GM19099 (cell line): Measurements from ENCODE around the gene ATF7.

Source experiments
- POLR2A ChIP-seq: IDR thresholded peaks from 3 replicates; pipeline ENCODE4 v1.6.1; 2011; ENCODE audit warnings: low read depth; ENCODE audit not compliant: insufficient read length; ENCODE audit errors: extremely low read depth

ATF7 gene

GRCh38 chr12:53625946-53626701 is at the start of gene ATF7:
TSS of gene ATF7 (minus strand) at chr12:53626382. CDS start at chr12:53601000, 25,382 bp downstream.
- TF ChIP-seq POLR2A: peak; percentile 83

- no peak for TF ChIP-seq POLR2A
Measured at GRCh38 chr12:53674977-53675700, 49.0 kb upstream of the ATF7 start.

DNA sequence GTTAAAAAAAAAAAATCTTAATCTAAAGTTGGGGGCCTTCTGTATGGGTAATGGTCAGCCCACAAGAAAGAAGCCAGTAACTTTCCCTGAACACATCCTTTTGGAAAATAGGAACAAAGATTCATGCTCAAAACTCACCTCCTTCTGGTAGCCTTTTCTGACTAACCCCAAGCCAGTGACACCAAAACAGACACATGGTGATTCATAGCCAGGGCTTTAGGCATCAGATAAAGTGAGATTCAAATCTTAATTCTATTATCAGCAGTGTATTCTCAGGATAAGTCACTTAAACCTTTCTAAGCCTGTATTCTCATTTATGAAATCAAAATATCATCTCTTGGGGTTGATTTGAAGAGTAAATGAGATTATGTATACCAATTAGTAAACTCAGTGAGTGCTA is 44.8 kb upstream of the ATF7 start:
- no peak for TF ChIP-seq POLR2A

GRCh38 chr12:53670308-53670707 is 44.1 kb upstream of the ATF7 start:
- TF ChIP-seq POLR2A: no peak

- no peak for TF ChIP-seq POLR2A
Measured at GRCh38 chr12:53667080-53667479, 40.9 kb upstream of the ATF7 start.

GRCh38 chr12:53664936-53665335 is 38.8 kb upstream of the ATF7 start:
- no peak for TF ChIP-seq POLR2A

DNA sequence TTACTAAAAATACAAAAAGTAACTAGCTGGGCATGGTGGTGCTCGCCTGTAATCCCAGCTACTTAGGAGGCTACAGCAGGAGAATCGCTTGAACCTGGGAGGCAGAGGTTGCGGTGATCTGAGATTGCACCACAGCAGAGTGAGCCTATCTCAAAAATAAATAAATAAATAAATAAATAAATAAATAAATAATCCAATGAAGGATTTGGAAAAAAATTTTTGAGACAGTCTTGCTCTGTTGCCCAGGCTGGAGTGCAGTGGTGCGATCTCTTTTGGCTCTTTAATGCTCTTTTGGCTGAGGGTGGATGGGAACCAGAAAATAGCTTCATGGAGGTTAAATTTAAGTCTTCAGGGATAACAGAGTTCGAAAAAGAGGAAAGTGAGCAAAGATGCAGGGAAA is 38.0 kb upstream of the ATF7 start:
- no peak for TF ChIP-seq POLR2A

DNA sequence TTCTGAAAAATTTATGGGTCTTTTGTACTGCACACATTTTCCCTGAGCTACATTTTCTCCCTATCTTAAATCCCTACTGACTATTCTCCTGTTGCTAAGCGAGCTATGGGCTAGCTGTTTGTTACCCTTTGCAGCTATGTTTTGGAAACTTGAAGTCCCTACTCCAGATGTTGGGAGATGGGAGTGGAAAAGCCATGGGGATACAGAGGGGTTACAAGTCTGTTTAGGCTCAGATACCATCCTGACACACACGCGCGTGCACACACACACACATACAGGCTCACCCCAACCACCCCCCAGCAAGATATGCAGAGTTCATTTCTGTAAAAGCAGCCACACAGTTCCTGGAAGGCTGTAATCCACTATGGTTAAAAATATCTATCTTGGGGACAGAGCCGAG is 33.9 kb upstream of the ATF7 start:
- no peak for TF ChIP-seq POLR2A

- no peak for TF ChIP-seq POLR2A
Measured at GRCh38 chr12:53659571-53659981, 33.4 kb upstream of the ATF7 start.

GRCh38 chr12:53659011-53659551 is 32.9 kb upstream of the ATF7 start:
- no peak for TF ChIP-seq POLR2A

- TF ChIP-seq POLR2A: no peak
Measured at GRCh38 chr12:53657041-53657440, 30.9 kb upstream of the ATF7 start.

DNA sequence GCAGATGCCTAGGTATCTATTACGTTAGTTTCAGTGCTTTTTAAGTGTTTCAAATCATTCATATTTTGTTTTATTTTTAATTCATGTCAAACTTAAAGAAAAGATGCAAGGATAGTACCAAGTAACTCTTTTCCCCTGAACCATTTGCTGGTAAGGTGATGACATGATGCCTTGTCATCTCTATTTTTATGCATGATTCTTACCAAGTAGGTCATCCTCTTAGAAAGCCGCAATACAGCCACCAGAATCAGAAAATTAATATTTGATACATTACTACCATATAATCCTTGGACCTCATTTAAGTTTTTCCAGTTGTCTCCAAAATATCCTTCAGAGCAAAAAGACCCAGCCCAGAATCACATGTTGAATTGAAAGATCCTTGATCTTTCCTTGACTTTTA is 27.4 kb upstream of the ATF7 start:
- TF ChIP-seq POLR2A: no peak

GRCh38 chr12:53652366-53652765 is 26.2 kb upstream of the ATF7 start:
- no peak for TF ChIP-seq POLR2A

DNA sequence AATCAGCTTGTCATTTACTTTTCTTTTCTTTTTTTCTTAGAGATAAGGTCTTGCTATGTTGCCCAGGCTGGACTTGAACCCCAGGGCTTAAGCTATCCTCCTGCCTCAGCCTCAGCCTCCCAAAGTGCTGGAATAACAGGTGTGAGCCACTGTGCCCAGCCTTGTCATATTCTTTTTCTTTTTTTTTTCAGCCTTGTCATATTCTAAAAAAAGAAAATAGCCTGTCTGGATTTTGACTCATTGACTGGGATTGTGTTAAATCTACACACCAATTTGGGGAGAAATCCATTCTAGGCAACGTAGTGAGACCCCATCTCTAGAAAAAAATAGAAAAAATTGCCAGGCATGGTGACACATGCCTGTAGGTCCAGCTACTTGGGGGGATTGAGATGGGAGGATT is 25.6 kb upstream of the ATF7 start:
- no peak for TF ChIP-seq POLR2A

GRCh38 chr12:53645165-53645564 is 19.0 kb upstream of the ATF7 start:
- no peak for TF ChIP-seq POLR2A

GRCh38 chr12:53644133-53644532 is 18.0 kb upstream of the ATF7 start:
- no peak for TF ChIP-seq POLR2A
